ENCODE measurements around the gene OGG1.

OGG1 gene

DNA sequence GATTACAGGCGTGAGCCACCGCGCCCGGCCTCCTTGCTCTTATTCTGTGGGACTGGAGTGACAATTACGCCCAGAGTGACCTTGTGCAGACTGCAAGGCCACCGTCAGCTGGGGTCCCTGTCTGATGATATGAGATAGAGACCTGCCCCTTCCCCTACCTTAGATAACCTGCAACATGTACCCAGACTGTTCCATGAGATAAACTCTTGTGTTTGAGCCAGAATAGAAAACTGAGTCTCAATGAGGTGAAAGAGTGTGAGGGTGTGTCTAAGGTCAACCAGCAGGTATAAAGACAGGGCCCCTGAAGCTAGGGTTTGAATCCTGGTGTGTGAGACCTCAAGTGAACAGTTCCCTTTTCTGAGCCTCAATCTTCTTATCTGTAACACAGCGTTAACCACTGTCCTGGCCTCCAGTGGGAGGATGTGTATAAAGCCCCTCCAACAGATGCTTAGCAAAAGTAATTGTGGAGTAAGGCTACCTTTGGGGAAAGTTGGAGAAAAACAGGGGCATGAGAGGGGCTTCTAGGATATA lies 36.5 kb downstream of the OGG1 start:
- DNase-seq (ENCODE audit: low spot score) = no peak

DNA sequence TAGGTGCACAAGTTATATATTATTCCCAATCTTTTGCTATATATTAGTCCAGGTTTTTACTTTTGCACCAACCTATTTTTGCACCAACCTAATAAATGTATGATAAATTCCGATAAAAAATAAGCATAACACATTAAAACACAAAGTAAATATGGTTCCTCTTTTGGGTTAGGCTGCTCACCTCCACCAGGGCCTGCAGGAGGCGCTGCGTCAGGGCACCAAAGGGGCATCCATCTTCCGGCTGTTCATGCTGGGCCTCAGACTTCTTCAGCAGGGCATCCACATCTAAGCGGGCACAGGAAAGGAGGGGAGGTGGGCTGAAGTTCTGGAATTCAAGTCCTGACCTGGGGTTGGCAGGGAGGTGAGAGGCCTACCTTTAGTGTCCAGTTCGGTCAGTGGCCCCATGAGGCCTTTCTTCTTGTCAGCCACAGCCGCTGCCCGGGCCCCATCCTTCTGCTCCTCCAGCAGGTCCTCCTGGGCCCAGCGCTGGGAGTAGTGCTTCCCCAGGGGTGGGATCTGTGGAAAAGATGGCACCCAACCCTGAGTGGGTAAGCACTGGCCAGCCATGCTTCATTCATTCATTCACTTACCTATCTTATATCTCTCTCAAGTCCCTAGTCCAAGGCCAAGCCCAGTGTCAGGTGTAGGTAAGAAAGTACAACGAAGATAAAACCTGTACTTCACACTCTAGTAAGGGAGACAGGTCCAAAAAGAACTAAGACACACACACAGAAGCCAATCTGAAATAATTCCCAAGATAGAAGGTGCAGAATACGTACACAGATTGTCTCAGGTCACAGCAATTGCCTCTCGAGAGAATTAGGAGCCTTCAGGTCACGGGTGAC lies 37.3 kb downstream of the OGG1 start:
- DNase-seq (ENCODE audit: low spot score) = peak; percentile 37

DNA sequence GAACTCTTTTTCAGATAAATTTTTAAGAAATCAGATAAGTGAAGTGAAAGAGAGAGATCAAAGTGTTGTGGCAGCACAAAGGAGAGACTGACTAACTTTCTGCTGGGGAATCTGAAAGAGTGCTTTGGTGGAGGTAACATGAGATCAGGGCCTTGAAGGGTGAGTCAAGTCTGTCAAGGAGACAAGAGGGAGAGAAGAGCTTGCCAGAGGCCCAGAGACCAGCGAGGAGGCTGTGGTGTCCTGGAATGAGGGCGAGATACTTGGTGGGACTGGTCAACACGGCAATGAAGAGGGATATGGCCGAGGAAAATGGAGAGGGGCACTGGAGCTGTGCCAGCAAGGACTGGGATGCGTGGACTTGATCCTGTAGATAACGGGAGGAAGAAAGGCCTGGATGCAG lies 38.0 kb downstream of the OGG1 start:
- DNase-seq (ENCODE audit: low spot score) = no peak

DNA sequence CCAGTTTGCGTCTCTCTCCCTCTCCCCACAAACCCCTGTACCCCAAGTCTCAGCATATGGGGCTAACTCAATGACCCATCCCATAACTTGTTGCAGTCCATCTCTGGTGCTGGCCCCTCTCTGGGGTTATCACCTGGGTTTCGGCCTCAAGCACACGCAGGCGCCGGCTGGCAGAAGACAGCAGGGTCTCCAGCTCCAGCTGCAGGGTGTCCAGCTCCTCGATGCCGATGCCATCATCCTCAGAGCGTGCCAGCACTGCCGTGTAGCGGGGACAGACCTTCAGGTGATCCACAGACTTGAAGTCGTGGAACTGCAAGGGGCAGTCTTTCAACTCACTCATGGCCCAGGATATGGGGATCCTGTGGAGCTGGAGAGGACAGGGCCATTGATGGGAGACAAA lies 41.4 kb downstream of the OGG1 start:
- no peak for DNase-seq (ENCODE audit: low spot score)

DNA sequence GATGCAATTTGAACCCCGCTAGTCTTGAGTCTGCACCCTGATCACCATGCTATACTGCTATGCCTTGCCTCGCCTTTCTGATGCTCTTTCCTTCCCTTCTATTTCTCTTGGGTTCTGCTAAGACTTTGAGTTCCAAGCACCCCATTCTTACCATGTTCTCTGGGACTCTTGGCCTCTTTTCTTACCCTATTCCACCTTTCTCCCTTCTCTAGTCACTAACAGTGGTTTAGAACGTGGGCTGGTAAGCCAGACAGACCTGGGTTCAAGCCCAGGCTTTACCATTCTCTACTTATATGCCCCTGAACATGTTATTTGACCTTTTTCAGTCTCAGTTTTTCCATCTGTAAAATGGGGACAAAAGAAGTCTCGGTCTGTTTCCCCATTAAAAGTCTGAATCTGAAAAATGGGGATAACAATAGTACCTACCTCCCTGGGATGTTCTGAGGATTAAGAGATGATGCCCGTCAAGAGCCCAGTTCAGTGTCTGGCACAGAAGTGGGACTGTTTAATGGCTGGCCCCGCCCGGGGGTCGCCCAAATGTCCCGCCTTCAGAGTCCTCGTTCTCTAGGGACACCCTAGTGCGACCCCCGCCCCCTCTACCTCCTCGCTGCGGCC lies 42.1 kb downstream of the OGG1 start:
- no peak for DNase-seq (ENCODE audit: low spot score)

DNA sequence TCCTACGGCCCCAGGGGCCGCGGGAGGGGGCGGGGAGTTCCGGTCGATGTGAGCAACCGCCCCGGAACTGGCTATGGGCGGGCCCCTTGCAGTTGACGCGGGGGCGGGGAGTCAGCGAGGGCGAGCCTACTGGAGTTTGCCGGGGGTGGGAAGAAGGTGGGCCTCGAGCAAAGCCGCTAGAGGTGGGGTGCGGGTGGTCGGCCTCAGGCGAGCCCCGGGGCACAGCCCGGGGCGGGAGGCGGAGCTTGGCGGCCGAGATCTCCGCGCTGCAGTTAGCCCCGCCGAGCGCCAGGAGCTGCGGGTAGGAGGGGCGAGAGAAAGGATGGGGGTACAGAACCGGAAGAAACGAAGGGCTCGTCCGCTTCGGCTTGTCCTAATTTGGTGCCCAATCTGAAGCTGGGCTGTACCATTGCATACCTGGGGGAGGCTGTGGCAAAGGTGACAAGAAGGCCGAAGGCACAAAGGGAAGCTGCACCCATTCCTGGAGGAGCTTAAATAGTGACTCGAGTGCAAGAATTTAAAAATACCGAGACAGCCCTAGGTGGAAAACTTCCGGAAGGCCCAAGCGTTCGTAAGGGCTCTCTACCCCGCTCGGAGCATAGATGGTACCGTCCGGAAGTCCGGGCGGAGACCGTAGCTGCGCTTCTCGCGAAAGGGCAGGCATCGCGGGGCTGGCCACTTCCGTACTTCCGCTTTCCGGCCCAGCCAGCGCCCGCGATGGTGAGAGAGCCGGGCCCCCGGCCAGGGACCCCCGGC lies 42.8 kb downstream of the OGG1 start, which contains the start of the genes ARPC4 and TADA3:
Gene ARPC4 (plus strand): TSS at position 678 of the 756 bp plus-strand sequence. CDS start 40 bp downstream, at position 718.
Gene TADA3 (minus strand): TSS at position 69 of the 756 bp plus-strand sequence. CDS start 1,007 bp downstream, outside the sequence.
- peak; percentile 97 for DNase-seq (ENCODE audit: low spot score)

DNA sequence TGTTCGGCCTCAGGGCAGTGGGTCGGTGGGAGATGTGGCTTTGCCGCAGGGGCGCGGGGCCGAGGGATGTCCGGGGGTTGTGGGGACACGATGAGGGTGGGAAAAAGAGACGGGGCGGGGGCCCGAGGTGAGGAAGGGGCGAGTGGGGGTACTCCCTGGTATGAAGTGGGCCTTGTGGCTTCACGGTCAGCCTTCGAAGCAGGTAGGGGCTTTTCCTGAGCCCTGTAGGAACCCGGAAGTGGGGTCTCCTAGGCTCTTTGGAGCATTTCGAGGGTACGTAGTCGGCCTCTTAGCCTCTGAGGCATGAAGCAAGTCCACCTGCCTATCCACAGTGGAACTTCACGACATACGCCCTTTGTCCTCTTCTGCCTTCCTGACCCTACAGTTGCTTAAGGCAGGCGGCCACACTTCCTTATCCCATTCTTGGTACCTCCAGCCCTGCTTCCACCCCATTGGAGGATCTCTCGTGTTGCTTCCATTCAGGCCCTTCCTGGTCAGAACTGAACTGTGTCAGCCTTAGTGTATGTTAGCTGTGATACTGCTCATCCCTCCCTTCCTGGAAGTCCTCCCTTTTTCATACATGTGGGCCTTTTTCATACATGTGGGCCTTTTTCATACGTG lies 43.5 kb downstream of the OGG1 start:
- peak; percentile 62 for DNase-seq (ENCODE audit: low spot score)

DNA sequence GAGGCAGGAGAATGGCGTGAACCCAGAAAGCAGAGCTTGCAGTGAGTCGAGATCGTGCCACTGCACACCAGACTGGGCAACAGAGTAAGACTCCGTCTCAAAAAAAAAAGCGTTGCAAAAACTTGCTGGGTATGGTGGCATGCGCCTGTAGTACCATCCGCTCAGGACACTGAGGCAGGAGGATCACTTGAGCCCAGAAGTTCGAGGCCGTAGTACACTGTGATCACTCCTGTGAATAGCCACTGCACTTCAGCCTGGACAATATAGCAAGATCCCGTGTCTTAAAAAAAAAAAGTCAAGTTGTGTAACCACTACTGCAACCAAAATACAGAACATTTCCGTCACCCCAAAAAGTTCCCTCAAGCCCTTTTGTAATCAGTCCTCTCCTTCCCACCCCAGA lies 44.6 kb downstream of the OGG1 start:
- DNase-seq (ENCODE audit: low spot score) = no peak

DNA sequence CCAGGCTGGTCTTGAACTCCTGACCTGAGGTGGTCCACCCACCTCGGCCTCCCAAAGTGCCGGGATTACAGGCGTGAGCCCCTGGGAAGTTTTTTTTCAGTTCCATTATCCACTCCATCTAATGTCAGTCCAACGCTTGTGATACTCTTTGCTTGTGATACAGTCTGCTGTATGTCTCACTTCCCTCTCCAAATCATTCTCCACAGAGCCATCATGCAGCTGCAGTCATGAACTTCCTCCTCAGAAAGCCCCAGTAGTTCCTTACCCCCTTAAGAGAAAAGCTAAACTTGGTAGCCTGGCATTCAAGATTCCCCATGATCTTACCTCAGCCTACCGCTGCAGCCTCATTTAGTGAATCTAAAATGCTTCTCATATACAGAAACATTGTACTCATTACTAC lies 45.5 kb downstream of the OGG1 start:
- DNase-seq (ENCODE audit: low spot score) = peak; percentile 69

DNA sequence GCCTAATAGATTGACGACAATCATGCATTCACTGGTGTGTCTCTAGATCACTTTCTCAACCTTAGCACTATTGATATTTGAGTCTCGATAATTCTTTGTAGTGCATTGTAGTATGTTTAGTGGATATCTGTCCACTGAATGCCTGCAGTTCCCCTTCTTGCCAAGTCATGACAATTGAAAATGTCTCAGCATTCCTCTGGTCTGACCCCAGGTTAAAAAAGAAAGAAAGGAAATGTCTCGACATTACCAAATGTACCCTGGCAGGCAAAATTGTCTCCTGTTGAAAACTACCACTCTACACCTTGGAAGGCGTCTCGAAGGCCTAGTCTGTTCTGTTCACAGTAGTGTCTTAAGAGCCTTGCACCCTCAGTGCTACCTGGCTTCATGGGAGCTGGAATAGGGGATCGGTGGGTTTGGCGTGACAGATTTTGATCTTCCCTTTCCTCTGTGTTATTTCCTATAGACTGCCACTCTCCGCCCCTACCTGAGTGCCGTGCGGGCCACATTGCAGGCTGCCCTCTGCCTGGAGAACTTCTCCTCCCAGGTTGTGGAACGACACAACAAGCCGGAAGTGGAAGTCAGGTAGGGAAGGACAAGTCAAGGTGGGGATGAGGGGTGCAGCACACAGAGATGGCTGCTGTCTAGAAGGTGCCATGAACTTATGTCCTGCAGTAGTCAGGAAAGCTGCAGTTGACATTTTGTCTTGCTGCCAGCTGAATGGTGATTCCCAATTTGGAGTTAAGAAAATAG lies 47.6 kb downstream of the OGG1 start:
- DNase-seq (ENCODE audit: low spot score) = no peak

DNA sequence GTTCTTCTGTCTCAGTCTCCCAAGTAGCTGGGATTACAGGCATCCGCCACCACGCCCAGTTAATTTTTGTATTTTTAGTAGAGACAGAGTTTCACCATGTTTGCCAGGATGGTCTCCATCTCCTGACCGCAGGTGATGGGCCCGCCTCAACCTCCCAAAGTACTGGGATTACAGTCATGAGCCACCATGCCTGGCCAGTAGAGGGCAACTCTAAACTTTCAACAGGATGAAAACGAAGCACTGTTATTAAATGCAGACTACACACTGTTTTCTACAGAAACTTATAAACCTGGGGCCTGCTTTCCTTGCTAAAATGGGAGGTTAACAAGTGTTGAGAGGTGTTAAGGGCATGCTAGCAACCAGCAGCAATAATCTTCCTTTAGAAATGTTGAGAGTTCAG lies 50.8 kb downstream of the OGG1 start:
- DNase-seq (ENCODE audit: low spot score) = no peak

DNA sequence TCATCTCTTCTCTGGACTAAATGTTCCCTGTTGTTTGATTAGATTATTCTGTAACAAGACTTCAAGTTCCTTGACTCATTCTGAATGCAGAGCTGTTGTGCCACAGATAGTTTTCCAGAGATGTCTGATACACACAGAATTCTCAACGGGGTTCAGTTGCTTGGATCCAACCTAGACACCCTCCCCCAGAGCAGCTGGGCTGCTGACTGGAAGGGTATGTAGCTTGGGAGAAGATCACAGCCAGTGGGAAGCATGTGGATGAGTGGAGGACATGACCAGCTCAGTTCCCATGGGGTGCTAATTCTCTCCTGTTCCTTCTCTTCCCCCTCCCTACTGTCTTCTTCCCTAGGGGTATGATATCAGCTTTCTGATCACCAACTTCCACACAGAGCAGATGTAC lies 53.7 kb downstream of the OGG1 start:
- no peak for DNase-seq (ENCODE audit: low spot score)

DNA sequence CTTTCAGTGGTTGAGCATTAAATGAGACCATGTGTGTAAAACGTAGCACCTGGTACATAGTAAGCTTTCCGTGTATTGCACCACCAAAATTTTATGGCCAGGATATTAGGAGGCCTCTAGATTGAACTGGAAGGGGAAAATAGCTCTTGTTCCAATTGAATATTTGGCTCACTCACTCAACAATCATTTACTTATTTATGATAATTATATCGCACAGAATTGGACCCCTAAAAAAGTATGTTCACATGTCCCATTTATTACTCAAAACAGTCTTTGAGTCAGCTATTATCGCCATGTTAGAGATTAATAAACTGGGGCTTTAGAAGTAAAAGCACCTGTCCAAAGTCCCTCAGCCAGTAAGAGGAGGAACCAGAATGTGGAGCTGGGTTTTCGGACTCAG lies 55.2 kb downstream of the OGG1 start:
- no peak for DNase-seq (ENCODE audit: low spot score)

DNA sequence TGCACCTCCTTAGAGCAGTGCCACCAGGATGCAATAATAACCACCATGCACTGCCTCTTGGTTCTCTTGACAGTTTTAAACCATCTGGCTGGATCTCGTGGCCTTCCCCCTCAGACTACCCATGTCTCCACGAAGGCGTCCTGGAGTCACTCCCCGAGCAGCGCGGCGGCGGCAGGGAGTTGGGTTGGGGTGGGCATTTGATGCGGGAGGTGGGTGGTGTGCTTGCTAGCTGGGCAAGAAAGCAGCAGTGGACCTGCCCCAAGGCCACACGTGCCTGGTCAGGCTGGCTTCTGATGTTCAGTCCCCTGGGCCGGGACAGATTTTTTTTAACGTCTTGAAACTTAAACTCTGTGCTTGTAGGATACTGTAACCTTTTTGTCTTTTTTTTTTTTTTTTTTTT lies 56.4 kb downstream of the OGG1 start:
- no peak for DNase-seq (ENCODE audit: low spot score)

Data from NAMALWA (cell line).